Psoas muscle (tissue), 8 donors: Measurements from ENCODE around the gene TPPP. TPM values are rescaled to one million over a fixed set of nuclear protein-coding genes. Genes with fewer than 3 reads are reported as not detected.
"Not testable (repeated sequence)": the region's sequence is repeated elsewhere in the genome, so short reads cannot be mapped to it uniquely, and the experiment has no call there.

ENCODE experiments used
- ATAC-seq, 4 donors: fragments of 200-7000 bp; cut with Tn5 transposase; one replicate each; pipeline ENCODE4 v1.9.1; 2020; ENCODE audit warnings: moderate library complexity in 3 of 4, mild to moderate bottlenecking in 2 of 4
- DNase-seq, 2 donors: peaks; one replicate each; pipeline ENCODE4 v3.0.0-alpha.2; 2020
- H3K27ac ChIP-seq: fragments of 200-600 bp; one replicate; pipeline ENCODE4 v1.8.0; 2022
- H3K27me3 ChIP-seq, 3 donors: fragments of 200-600 bp in 1 of 3; one replicate each; pipeline versions ENCODE4 v1.6.1 to v1.8.0; 2013 to 2022; ENCODE audit warnings: low read length in 2 of 3, mild to moderate bottlenecking in 2 of 3, moderate library complexity in 1 of 3; ENCODE audit not compliant: insufficient read depth in 3 of 3
- H3K36me3 ChIP-seq, 2 donors: fragments of 200-600 bp in 1 of 2; one replicate each; pipeline versions ENCODE4 v1.6.1 to v1.8.0; 2013 to 2022; ENCODE audit warnings: low read depth in 1 of 2, mild to moderate bottlenecking in 1 of 2, moderate library complexity in 1 of 2; ENCODE audit not compliant: insufficient read depth in 1 of 2
- H3K4me1 ChIP-seq: fragments of 200-600 bp; one replicate; pipeline ENCODE4 v1.8.0; 2022
- H3K4me3 ChIP-seq: fragments of 200-600 bp; one replicate; pipeline ENCODE4 v1.8.0; 2022; ENCODE audit warnings: mild to moderate bottlenecking
- H3K9me3 ChIP-seq: fragments of 200-600 bp; one replicate; pipeline ENCODE4 v1.8.0; 2022
- CTCF ChIP-seq: fragments of 200-600 bp; IDR thresholded peaks from one replicate; pipeline ENCODE4 v1.8.0; 2022; ENCODE audit warnings: antibody characterized with exemption
- WGBS, 3 donors: extraction: QIAGEN DNeasy Blood & Tissue Kit; methylation state at CpG; one replicate each; pipeline versions ENCODE4 v1.1.6 to v1.1.7; 2013; 5-methylcytosine and 5-hydroxymethylcytosine counted together
- intact Hi-C, 2 donors: fragments of 100-400 bp; cut with DNase I; formaldehyde crosslinking; loops; one replicate each; pipeline versions ENCODE4 v1.11.0 to v1.14.2; 2022
- polyA plus RNA-seq, 3 donors: library from polyadenylated mRNA; stranded (reverse); fragments of 200-250 nt; gene quantifications; one replicate each; pipeline ENCODE4 v1.2.3, GENCODE V29; 2013
- total RNA-seq, 4 donors: library from RNA; stranded (reverse); fragmentation: NEBNext Ultra II Directional in 2 of 4; extraction: Animal tissue kit (Norgen Biotek cat#: 25700) in 2 of 4; gene quantifications; one replicate each; pipeline versions ENCODE4 v1.2.1 to v1.2.4, GENCODE V29; 2021 to 2023
- donor health status: healthy with polysubstance abuse.
- donor health status: DM: no; HTN: no; CAD: no; lungs with moderate emphysema.
- donor health status: Bipolar disorder and iron deficiency.
- donor health status: healthy.
- donor health status: DM: yes; HTN: yes; CAD: no.
- donor health status: DM: no; HTN: no; CAD: no.
- donor health status: DM: no; HTN: no; CAD: no.
- donor health status: DM: yes; HTN: yes; CAD: no.

TPPP gene
- total and polyA plus RNA-seq, 7 donors = 1.8 to 11.0 (median 3.3) TPM

GRCh38 chr5:717143-717542, 24.0 kb upstream of the TPPP start:
- DNase-seq (no peak), ATAC-seq (no peak)
- H3K4me3 ChIP-seq = no peak overlapping the region
- H3K36me3 ChIP-seq = no peaks in the 10 kb centered on the region
- peaks cover 12% of the 10 kb centered on the region for H3K9me3 ChIP-seq
- intact Hi-C loops = no loop called here
- no peaks in the 10 kb centered on the region for H3K27me3 ChIP-seq
- no peaks in the 10 kb centered on the region for H3K4me1 ChIP-seq
- no peak for TF ChIP-seq CTCF
- 52 to 78% (median 69%) methylated on average over 7 of the region's 7 CpGs for WGBS, 3 donors
- H3K27ac ChIP-seq = no peak overlapping the region

DNA sequence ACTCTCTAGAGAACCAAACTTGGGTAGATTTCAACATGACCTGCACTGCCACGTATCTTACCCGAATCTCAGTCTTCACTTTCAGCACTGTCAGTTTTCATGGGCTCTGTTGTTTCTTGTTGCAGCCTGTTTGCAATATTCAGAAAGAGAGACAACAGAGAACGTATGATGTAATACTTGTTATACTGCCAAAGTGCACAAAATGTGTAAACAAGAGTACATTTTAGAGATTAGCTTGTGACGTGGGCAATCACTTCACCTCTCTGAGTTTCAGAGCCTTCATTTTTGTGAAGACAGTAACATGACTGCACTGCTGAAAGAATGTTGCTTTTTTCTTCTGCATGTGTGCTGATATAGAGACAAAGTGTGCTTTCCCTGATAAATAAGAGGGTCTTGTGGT, 23.6 kb upstream of the TPPP start:
- intact Hi-C loops, H3K4me1 ChIP-seq, H3K27ac ChIP-seq, ATAC-seq, DNase-seq, H3K36me3 ChIP-seq, H3K27me3 ChIP-seq, H3K4me3 ChIP-seq: not testable (repeated sequence)
- H3K9me3 ChIP-seq = peaks cover 12% of the 10 kb centered on the region
- 70 to 88% (median 84%) methylated on average over 4 of the region's 4 CpGs for WGBS, 3 donors

GRCh38 chr5:715636-716035, 22.5 kb upstream of the TPPP start:
- H3K4me1 ChIP-seq, H3K4me3 ChIP-seq, H3K36me3 ChIP-seq, intact Hi-C loops, H3K27ac ChIP-seq, H3K27me3 ChIP-seq, ATAC-seq, DNase-seq: not testable (repeated sequence)
- 88 to 97% (median 89%) methylated on average over 4 of the region's 4 CpGs for WGBS, 3 donors
- peaks cover 12% of the 10 kb centered on the region for H3K9me3 ChIP-seq

GRCh38 chr5:714215-715118, 21.3 kb upstream of the TPPP start:
- ATAC-seq, intact Hi-C loops, H3K4me3 ChIP-seq, H3K4me1 ChIP-seq, H3K27ac ChIP-seq, H3K36me3 ChIP-seq, DNase-seq, H3K9me3 ChIP-seq, H3K27me3 ChIP-seq: not testable (repeated sequence)
- WGBS, 3 donors = 58 to 76% (median 74%) methylated on average over 5 to 7 of the region's 8 CpGs

GRCh38 chr5:713686-714085, 20.5 kb upstream of the TPPP start:
- ATAC-seq, DNase-seq, H3K4me3 ChIP-seq, H3K4me1 ChIP-seq, H3K27ac ChIP-seq, H3K27me3 ChIP-seq, H3K36me3 ChIP-seq, intact Hi-C loops, H3K9me3 ChIP-seq: not testable (repeated sequence)
- WGBS, 3 donors = 56 to 80% (median 79%) methylated on average over 2 to 3 of the region's 3 CpGs

GRCh38 chr5:708848-709517, 15.8 kb upstream of the TPPP start:
- H3K27ac ChIP-seq, H3K9me3 ChIP-seq, H3K27me3 ChIP-seq, DNase-seq, H3K36me3 ChIP-seq, H3K4me3 ChIP-seq, H3K4me1 ChIP-seq, intact Hi-C loops: not testable (repeated sequence)
- ATAC-seq = peak in 2 of 4 donors; percentile 14 to 46
- WGBS, 3 donors = 87 to 99% (median 96%) methylated on average over 2 to 3 of the region's 3 CpGs

DNA sequence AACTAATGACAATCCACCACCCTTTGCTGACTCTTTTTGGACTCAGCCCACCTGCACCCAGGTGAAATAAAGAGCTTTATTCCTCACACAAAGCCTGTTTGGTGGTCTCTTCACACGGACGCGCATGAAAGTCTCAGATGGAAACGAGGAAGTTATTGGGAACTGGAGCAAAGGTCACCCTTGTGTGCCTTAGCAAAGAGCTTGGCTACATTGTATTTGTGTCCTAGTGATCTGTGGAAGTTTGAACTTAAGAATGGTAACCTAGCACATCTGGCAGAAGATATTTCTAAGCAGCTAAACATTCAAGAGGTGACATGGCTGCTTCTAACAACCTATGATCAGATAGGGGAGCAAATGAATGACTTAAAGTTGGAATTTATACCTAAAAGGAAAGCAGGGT, 15.2 kb upstream of the TPPP start:
- 85 to 89% (median 86%) methylated on average over 4 of the region's 4 CpGs for WGBS, 3 donors
- H3K27me3 ChIP-seq, H3K9me3 ChIP-seq, H3K27ac ChIP-seq, H3K4me1 ChIP-seq, H3K36me3 ChIP-seq, H3K4me3 ChIP-seq, intact Hi-C loops, DNase-seq: not testable (repeated sequence)
- peak in 1 of 4 donors; percentile 13 for ATAC-seq

- intact Hi-C loops, H3K4me3 ChIP-seq, H3K36me3 ChIP-seq, H3K27me3 ChIP-seq, H3K9me3 ChIP-seq, H3K4me1 ChIP-seq, DNase-seq, H3K27ac ChIP-seq, ATAC-seq: not testable (repeated sequence)
- 76 to 88% (median 82%) methylated on average over 7 of the region's 7 CpGs for WGBS, 3 donors
Observed at GRCh38 chr5:706127-706526, 13.0 kb upstream of the TPPP start.

- ATAC-seq, H3K9me3 ChIP-seq, H3K4me1 ChIP-seq, intact Hi-C loops, H3K27me3 ChIP-seq, H3K36me3 ChIP-seq, H3K27ac ChIP-seq, H3K4me3 ChIP-seq, DNase-seq: not testable (repeated sequence)
- WGBS, 3 donors = 68 to 79% (median 79%) methylated on average over 14 to 18 of the region's 21 CpGs
Observed at GRCh38 chr5:696753-697702, 3.9 kb upstream of the TPPP start.
